Measurements from ENCODE around the gene ARHGAP9. TPM values are rescaled to one million over a fixed set of nuclear protein-coding genes. Genes with fewer than 3 reads are reported as not detected.

Gene ARHGAP9
- total and polyA plus RNA-seq, 10 donors = 148 to 400 (median 238) TPM

DNA sequence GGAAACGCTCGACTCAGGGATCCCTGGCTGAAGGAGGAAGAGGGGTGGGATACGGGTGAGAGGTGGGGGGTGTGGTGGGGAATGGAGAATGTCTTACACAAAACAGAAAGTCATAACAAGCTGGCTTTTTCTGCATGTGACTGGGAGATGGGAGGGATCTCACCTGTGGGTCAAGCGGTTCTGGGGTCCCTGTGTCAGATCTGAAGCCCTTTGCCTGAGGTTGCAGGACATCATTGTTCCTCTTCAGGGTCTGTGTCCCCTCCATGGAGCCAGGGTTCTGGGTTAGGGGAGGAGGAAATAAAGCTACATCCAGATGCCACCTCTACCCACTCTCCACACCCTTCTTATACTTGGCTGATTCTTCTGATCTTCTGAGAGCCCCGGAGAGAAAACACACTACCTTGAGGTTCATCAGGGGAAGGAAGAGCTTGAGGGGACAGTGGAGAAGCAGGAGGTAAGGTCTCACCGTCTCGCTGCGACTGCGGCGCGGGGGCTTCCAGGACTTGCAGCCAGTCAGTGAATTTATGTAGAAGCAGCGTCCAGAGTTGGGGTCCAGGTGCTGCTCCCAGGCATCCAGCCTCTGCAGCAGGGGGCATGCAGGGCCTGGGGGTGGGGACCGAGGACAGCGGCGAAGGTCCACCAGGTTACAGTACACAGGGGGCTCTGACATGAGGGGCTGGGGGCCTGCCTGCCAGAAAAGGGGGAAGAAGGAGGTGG, 2.5 kb downstream of the ARHGAP9 start:
- Histone ChIP-seq H3K9me3 (no peaks in the 10 kb centered on the region), H3K27ac (peak overlapping the region; percentile 87 to 96 (median 93)), H3K27me3 (replicated peaks in 1 of 7) (peaks cover 0 to 18% (median 0%) of the 10 kb centered on the region in 7 donors), H3K4me3 (peak overlapping the region; percentile 39 to 89 (median 61)), H3K36me3 (peaks cover 0 to 42% (median 31%) of the 10 kb centered on the region in 6 donors), H3K4me1 (peaks cover 31 to 100% (median 83%) of the 10 kb centered on the region in 6 donors)
- TF ChIP-seq POLR2A (IDR thresholded peaks at IDR 0.05) (no peak), POLR2AphosphoS5 (IDR thresholded peaks at IDR 0.05) (peak in 1 of 3 donors; percentile 19)
- peak; percentile 87 for DNase-seq
- 13 to 37% (median 24%) methylated on average over 12 to 15 of the region's 15 CpGs for WGBS, 5 donors
- intact Hi-C loops (cut with DNase I; ENCODE audit: low total_unique reads) = no loop called here

DNA sequence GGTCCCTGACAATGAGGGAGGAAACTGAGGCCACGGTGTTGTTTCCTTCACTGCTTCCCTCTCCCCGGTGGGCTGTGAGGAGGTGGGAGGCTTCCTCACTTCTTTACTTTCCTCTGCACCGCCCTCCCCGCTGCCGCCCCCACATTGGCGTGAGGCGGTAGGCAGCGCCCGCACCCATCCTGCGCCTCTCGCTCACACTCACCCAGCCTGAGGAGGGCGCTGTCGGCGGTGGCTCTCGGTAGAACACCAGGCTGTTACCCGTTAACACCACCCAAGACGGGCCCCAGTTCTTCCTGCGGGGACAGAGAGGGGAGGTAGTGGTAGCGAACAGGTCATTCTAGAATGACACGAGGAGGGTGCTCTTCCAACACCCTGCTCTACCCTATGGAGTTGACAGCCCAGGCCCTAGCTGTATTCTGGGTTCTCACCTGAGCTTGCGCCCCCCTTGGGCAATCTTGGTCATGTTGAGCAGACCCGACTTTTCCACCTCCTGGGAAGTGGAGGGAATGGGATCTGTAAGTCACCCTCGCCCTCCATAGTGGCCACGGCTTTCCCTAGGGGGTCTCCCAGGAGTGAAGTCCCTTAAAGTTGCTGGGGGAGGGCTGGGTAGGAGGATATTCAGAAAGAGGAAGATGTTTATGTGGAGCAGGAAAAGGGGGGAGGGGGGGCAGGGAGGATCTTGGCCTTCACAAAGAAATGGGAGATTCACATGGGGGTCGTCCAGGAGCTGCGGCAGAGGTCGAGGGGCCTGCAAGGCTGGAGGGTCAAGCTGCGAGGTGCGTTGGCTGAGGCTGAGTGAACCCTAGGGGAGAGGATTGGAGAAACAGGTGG, 3.3 kb downstream of the ARHGAP9 start:
- Histone ChIP-seq H3K27me3 (replicated peaks in 1 of 7) (peaks cover 0 to 18% (median 0%) of the 10 kb centered on the region in 7 donors), H3K9me3 (no peaks in the 10 kb centered on the region), H3K4me3 (peak overlapping the region; percentile 39 to 89 (median 61)), H3K27ac (peak overlapping the region; percentile 87 to 96 (median 93)), H3K4me1 (peaks cover 31 to 100% (median 85%) of the 10 kb centered on the region in 6 donors), H3K36me3 (peaks cover 0 to 49% (median 38%) of the 10 kb centered on the region in 6 donors)
- peak; percentile 94 for DNase-seq
- TF ChIP-seq POLR2A (IDR thresholded peaks at IDR 0.05) (no peak), POLR2AphosphoS5 (IDR thresholded peaks at IDR 0.05) (peak; percentile 42 to 75 (median 52))
- TF ChIP-seq, protein P1, sequence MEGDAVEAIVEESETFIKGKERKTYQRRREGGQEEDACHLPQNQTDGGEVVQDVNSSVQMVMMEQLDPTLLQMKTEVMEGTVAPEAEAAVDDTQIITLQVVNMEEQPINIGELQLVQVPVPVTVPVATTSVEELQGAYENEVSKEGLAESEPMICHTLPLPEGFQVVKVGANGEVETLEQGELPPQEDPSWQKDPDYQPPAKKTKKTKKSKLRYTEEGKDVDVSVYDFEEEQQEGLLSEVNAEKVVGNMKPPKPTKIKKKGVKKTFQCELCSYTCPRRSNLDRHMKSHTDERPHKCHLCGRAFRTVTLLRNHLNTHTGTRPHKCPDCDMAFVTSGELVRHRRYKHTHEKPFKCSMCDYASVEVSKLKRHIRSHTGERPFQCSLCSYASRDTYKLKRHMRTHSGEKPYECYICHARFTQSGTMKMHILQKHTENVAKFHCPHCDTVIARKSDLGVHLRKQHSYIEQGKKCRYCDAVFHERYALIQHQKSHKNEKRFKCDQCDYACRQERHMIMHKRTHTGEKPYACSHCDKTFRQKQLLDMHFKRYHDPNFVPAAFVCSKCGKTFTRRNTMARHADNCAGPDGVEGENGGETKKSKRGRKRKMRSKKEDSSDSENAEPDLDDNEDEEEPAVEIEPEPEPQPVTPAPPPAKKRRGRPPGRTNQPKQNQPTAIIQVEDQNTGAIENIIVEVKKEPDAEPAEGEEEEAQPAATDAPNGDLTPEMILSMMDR (IDR thresholded peaks at IDR 0.05 in 8 of 11, conservative IDR thresholded peaks at IDR 0.05 in 3 of 11) = peak in 10 of 11 experiments; percentile 28 to 76 (median 52)
- WGBS, 5 donors = 6 to 14% (median 8%) methylated on average over 23 to 29 of the region's 29 CpGs
- intact Hi-C loops (cut with DNase I; ENCODE audit: low total_unique reads) = no loop called here

DNA sequence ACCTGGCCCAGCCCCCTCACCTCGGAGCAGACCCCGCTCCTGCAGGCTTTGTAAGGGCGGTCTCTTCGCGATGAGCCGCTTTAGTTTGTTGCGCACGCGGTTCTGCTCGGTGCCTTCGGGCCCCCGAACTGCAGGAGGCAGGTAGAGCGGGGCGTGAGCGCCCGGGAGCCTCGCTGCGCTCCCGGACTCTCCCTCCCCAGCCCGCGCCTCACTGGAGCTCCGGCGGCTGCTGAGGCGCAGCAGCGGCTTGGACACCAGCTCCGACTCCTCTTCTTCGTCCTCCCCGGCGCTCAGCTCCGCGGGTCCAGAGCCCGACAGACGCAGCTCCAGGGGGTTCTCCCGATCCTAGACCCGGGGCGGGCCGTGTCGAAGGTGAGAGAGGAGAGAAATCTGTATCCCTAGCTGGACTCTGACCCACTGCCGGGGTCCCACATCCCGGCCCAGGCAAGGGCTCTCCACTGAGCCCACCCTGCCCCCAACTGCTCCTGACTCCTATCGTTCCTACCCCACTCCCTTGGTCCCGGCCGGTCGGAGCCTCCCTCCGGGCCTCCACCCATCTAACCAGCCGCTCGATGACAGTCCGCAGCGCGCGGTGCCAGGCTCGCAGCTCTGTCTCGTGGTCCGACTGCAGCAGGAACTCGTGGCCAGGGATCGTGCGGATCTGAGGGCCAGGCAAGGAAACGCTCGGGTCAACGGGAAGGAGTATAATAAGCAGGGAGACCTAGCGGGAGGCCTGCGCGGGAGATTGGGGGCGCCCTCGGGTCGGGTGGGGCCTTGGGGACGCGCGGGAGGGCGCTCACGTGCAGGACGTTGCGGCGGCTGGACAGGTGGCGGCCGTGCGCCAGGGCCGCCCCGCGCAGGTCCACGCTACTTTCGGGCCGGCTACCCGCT, 4.2 kb downstream of the ARHGAP9 start:
- Histone ChIP-seq H3K27ac (peak overlapping the region; percentile 87 to 96 (median 93)), H3K27me3 (replicated peaks in 1 of 7) (peaks cover 0 to 18% (median 0%) of the 10 kb centered on the region in 7 donors), H3K4me3 (peak overlapping the region; percentile 39 to 89 (median 61)), H3K36me3 (peaks cover 0 to 58% (median 45%) of the 10 kb centered on the region in 6 donors), H3K4me1 (peaks cover 26 to 100% (median 81%) of the 10 kb centered on the region in 6 donors), H3K9me3 (no peaks in the 10 kb centered on the region)
- 37 to 49% (median 42%) methylated on average over 40 to 84 of the region's 84 CpGs for WGBS, 5 donors
- peak; percentile 82 for DNase-seq
- intact Hi-C loops (cut with DNase I; ENCODE audit: low total_unique reads) = no loop called here
- no peak for TF ChIP-seq POLR2A (IDR thresholded peaks at IDR 0.05)
- TF ChIP-seq, protein P1 (IDR thresholded peaks at IDR 0.05 in 8 of 11, conservative IDR thresholded peaks at IDR 0.05 in 3 of 11) = no peak
- TF ChIP-seq POLR2AphosphoS5 (IDR thresholded peaks at IDR 0.05) = no peak

DNA sequence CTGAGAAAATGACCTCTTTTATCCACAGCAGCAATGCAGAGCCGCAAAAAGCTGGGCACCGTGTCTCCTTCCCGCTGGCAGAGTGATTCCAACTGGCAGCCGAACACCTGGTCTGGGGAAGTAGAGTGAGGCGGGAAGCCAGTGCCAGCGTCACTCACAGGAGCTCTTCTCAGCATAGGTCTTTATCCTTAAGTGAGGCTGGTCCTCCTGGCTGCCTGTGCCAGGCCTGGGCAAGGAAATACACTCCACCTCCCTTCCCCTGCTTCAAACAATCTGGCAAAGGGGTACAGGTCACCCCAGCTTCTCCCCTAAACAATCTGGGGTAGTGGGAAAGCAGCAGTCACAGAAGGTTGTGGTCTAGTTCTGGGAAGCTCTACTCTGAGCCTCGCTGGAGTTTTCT, 4.8 kb downstream of the ARHGAP9 start:
- peaks cover 0 to 64% (median 52%) of the 10 kb centered on the region in 6 donors for H3K36me3 ChIP-seq
- no peaks in the 10 kb centered on the region for H3K9me3 ChIP-seq
- peak; percentile 69 for DNase-seq
- peak overlapping the region in 6 of 8 donors; percentile 59 to 89 (median 65) for H3K4me3 ChIP-seq
- intact Hi-C loops (cut with DNase I; ENCODE audit: low total_unique reads) = no loop called here
- peaks cover 0 to 18% (median 0%) of the 10 kb centered on the region in 7 donors for H3K27me3 ChIP-seq (replicated peaks in 1 of 7)
- H3K4me1 ChIP-seq = peaks cover 22 to 100% (median 78%) of the 10 kb centered on the region in 6 donors
- TF ChIP-seq, protein P1 (IDR thresholded peaks at IDR 0.05 in 8 of 11, conservative IDR thresholded peaks at IDR 0.05 in 3 of 11) = no peak
- TF ChIP-seq POLR2A (IDR thresholded peaks at IDR 0.05) (no peak), POLR2AphosphoS5 (IDR thresholded peaks at IDR 0.05) (no peak)
- peak overlapping the region in 3 of 8 donors; percentile 93 to 96 (median 95) for H3K27ac ChIP-seq
- WGBS, 5 donors = 86 to 94% (median 90%) methylated on average over 7 of the region's 7 CpGs
